Endometrial microvascular endothelial cells (primary cell): ENCODE measurements around the gene POU5F2. TPM values are rescaled to one million over a fixed set of nuclear protein-coding genes. Genes with fewer than 3 reads are reported as not detected.

Source experiments
- in situ Hi-C: cut with HindIII; loops from 2 replicates; pipeline ENCODE4 v1.10.0; 2017; ENCODE audit warnings: low sequenced_read_pairs, low pct_unique_long_range_greater_than_20kb; ENCODE audit errors: inconsistent ontology term
- total RNA-seq: library from RNA; depleted of rRNA; stranded (reverse); fragments of >200 nt; gene quantifications from one replicate; pipeline ENCODE4 v1.2.3, GENCODE V29; 2015; ENCODE audit errors: inconsistent ontology term

POU5F2 gene
- total RNA-seq, 1 donor from 2014 or later = not detected

DNA sequence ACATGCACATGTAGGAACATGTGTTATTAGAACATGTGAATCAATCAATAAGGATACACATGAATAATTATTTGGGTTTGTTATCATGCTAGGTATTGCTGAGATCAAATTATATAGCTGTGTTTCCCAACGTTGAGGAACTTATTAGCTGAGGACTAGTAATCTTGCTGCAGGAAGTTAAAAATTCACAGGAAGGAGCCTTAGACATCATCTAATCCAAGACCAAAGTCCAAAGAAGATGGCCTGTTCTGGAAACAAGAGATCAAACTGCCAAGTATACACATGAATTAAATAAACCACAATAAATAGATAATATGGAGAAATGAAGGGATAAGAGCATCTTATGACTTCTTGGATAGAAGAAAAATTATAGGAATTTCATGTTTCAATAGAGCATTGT lies 19.9 kb downstream of the POU5F2 start:
- in situ Hi-C loops = no loop called here

GRCh38 chr5:93721071-93721470 lies 20.3 kb downstream of the POU5F2 start:
- in situ Hi-C loops = no loop called here

GRCh38 chr5:93717162-93717561 lies 24.2 kb downstream of the POU5F2 start:
- in situ Hi-C loops = no loop called here

GRCh38 chr5:93716453-93716852 lies 24.9 kb downstream of the POU5F2 start:
- in situ Hi-C loops = no loop called here

DNA sequence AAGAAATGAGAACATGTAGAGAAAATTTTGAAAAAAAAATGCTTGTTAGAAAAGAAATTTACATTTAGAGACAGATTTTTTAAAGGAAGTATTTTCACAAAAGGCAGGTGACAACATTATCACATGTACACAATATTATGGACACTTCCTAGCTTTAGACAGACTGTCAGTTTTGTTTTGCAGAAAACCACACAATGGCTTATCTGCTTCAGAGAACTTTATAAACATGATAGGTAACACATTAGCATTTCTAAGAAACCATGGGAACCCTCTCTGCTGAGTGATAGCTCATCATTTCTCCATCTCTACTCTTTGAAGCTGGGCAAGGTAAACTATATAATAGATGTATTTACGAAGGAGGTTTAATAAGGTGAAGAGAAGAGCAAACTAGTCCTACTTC lies 25.6 kb downstream of the POU5F2 start:
- in situ Hi-C loops = no loop called here

- in situ Hi-C loops = no loop called here
These were observed 26.1 kb downstream of the POU5F2 start for GRCh38 chr5:93715327-93715726.

- in situ Hi-C loops = no loop called here
These were observed 33.0 kb downstream of the POU5F2 start for GRCh38 chr5:93708442-93708841.

DNA sequence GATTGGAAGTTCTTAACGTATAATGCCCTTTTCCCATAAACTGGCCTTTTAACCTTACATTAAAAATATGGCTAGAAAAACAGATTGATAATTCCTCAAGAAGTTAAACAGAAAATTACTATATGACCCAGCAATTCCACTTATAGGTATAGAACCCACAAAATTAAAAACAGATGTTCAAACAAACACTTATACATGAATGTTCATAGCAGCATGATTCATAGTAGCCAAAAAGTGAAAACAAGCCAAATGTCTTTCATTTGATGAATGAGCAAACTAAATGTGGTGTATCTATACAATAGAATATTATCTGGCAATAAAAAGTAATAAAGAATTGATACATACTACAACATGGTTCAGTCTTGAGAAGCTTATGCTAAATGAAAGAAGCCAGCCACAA lies 35.5 kb downstream of the POU5F2 start:
- in situ Hi-C loops = no loop called here

GRCh38 chr5:93704996-93705395 lies 36.4 kb downstream of the POU5F2 start:
- in situ Hi-C loops = no loop called here

- in situ Hi-C loops = no loop called here
These were observed 49.4 kb downstream of the POU5F2 start for GRCh38 chr5:93691997-93692396.

Other genes starting within 250 kb of the POU5F2 start
- 11.6 TPM for gene NR2F1-AS1, start 160.4 kb downstream of the POU5F2 start, total RNA-seq
- gene NR2F1, start 158.4 kb downstream of the POU5F2 start, total RNA-seq = 25.0 TPM